Measurements from ENCODE around the gene ZSCAN22. TPM values are rescaled to one million over a fixed set of nuclear protein-coding genes. Genes with fewer than 3 reads are reported as not detected.

The ZSCAN22 gene
- total and polyA plus RNA-seq, 2 of the 13 experiments (the other 11 are each of a cell fraction or from before 2014, with no cell fraction given): 2.5 to 3.5 TPM

GRCh38 chr19:58387338-58388174, 60.8 kb downstream of the ZSCAN22 start:
- intact Hi-C loops (cut with micrococcal nuclease; ENCODE audit: unreplicated experiment): loop anchor here (2.0 to 5.0 kb wide), 2 partner anchors 13 to 205 kb away; partner anchors contain the start of gene ZNF274
- Histone ChIP-seq H4K20me1 (ENCODE audit: insufficient read depth, low read length) (peaks cover 35% of the 10 kb centered on the region), H3K27ac (ENCODE audit: extremely low read length, insufficient read depth, low read length) (peak overlapping the region; percentile 99), H3K4me3 (replicated peaks in 1 of 3; ENCODE audit: insufficient read depth in 1 of 3, low read depth in 2 of 3, low read length in 3 of 3) (peak overlapping the region; percentile 83 to 98 (median 92)), H3K9me3 (ENCODE audit: low read length) (no peaks in the 10 kb centered on the region), H3K36me3 (replicated peaks in 1 of 2; ENCODE audit: control insufficient read depth in 1 of 2, insufficient read depth in 2 of 2, low read length in 2 of 2) (peaks cover 0 to 35% of the 10 kb centered on the region in 2 experiments; a peak in 3 of 5 replicates), H3K9ac (ENCODE audit: insufficient read depth, low read depth, low read length) (peak overlapping the region; percentile 97), H3K4me1 (ENCODE audit: insufficient read depth, low read length) (peaks cover 47% of the 10 kb centered on the region), H2AFZ (ENCODE audit: low read length) (no peak overlapping the region), H3K27me3 (ENCODE audit: control insufficient read depth in 1 of 2, insufficient read depth in 2 of 2, low read length in 2 of 2) (no peaks in the 10 kb centered on the region; a peak in 1 of 5 replicates), H3K79me2 (ENCODE audit: insufficient read depth, low read length) (peaks cover 46% of the 10 kb centered on the region), H3K4me2 (ENCODE audit: low read depth, low read length) (peak overlapping the region; percentile 99)
- in situ Hi-C loops (cut with HindIII; ENCODE audit: extremely low pct_ligation_motif_present, low pct_unique_long_range_greater_than_20kb): no loop called here
- ChIA-PET CTCF (ENCODE audit: low intra/inter-chr PET ratio, low total read pairs) (no interaction called here), POLR2A (interaction anchor here (0.8 to 4.6 kb wide), 6 partner anchors 20 to 111 kb away, joined by 3 to 19 read pairs (median 3); partner anchors contain the start of genes ZNF497, ZNF584 and ZSCAN22)
- FAIRE-seq: no peak
- TSS peak; percentile 78 for BruUV-seq (replicated peaks)
- WGBS (ENCODE audit: low lambda C conversion rate): 5% methylated on average over 32 of the region's 39 CpGs
- ATAC-seq: no peak; the same call in 2 of the 3 replicates
- DNase-seq (ENCODE audit: low spot score): no peak
- peak; percentile 76; the same call in 1 of the 2 replicates for TF ChIP-seq KDM5A (IDR thresholded peaks at IDR 0.05; ENCODE audit: borderline replicate concordance, low read length)
- 0 out of 2 replicates have a peak, but pooled peaks have one; percentile 11 for TF ChIP-seq MEIS2 (CRISPR knock-in tag; IDR thresholded peaks at IDR 0.05)
- peak; percentile 24; the same call in 1 of the 2 replicates for TF ChIP-seq PITX1 (CRISPR knock-in tag; IDR thresholded peaks at IDR 0.05)
- 0 out of 2 replicates have a peak, but pooled peaks have one; percentile 11 for TF ChIP-seq ELF1 (CRISPR knock-in tag; IDR thresholded peaks at IDR 0.05)
- TF ChIP-seq TIGD3 (CRISPR knock-in tag; IDR thresholded peaks at IDR 0.05; ENCODE audit: borderline replicate concordance): 0 out of 2 replicates have a peak, but pooled peaks have one; percentile 61
- TF ChIP-seq HMGXB3 (CRISPR knock-in tag; IDR thresholded peaks at IDR 0.05; ENCODE audit: borderline replicate concordance): peak; percentile 17; the same call in 1 of the 2 replicates
- no peak for TF ChIP-seq ZFP82 (CRISPR knock-in tag; IDR thresholded peaks at IDR 0.05; ENCODE audit: borderline replicate concordance)
- no peak for TF ChIP-seq ZMYM4 (CRISPR knock-in tag; IDR thresholded peaks at IDR 0.05)
- peak; percentile 44 for TF ChIP-seq STAG1 (CRISPR knock-in tag; IDR thresholded peaks at IDR 0.05)
- no peak for TF ChIP-seq SSRP1 (CRISPR knock-in tag; IDR thresholded peaks at IDR 0.05)
- 0 out of 2 replicates have a peak, but pooled peaks have one; percentile 33 for TF ChIP-seq DNMT1 (CRISPR knock-in tag; IDR thresholded peaks at IDR 0.05)
- TF ChIP-seq HDAC1 (CRISPR knock-in tag; IDR thresholded peaks at IDR 0.05): no peak
- TF ChIP-seq ZBTB14 (CRISPR knock-in tag; IDR thresholded peaks at IDR 0.05): 0 out of 2 replicates have a peak, but pooled peaks have one; percentile 7
- no peak for TF ChIP-seq NFRKB (IDR thresholded peaks at IDR 0.05)
- TF ChIP-seq MLLT10 (CRISPR knock-in tag; IDR thresholded peaks at IDR 0.05): 0 out of 2 replicates have a peak, but pooled peaks have one; percentile 49
